ENCODE measurements around the gene KISS1R. TPM values are rescaled to one million over a fixed set of nuclear protein-coding genes. Genes with fewer than 3 reads are reported as not detected.

Gene KISS1R
- total and polyA plus RNA-seq, 2 donors (not counting 1 experiment from before 2014, with no cell fraction given) = not detected

DNA sequence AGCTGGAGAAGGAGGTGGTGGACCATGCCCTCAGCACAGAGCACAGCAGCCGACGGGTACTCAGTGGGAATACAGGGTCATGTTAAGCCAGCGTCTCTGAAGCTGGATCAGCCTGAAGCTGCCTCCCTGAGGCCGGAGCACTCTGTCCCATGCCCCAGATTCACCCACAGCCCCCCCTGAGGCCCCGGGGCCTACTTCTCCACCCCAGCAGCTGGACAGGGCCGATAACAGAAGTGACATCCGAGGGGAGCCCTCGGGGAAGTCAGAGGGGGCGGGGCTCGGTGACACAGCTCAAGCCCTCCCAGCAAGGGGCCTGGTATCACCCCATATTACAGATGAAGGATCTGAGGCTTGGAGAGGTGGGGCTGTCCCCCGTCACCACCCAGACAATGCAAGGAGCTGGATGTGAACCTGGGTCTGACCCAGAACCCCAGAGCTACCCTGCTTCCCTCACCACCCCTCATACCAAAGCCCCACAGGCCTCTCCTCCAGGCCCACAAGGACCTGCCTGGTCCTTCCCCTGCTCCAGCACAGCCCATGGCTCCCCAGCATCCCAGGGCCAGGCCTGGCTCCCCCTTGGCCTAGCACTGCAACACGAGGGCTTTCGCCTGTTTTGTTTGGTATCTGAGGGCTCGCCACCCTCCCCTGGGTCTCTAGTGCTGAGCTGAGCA lies 9.8 kb upstream of the KISS1R start:
- H4K20me1 ChIP-seq (ENCODE audit: control insufficient read depth, extremely low read depth, insufficient read depth, low read length) = no peaks in the 10 kb centered on the region
- H3K9ac ChIP-seq (ENCODE audit: insufficient read depth, low read length) = no peak overlapping the region
- DNase-seq (ENCODE audit: low read depth in 2 of 2) = no peak
- no peaks in the 10 kb centered on the region for H3K9me3 ChIP-seq (ENCODE audit: control insufficient read depth, insufficient read depth, low read depth, low read length)
- H3K4me2 ChIP-seq (ENCODE audit: extremely low read depth, insufficient read depth, low read length) = no peak overlapping the region
- TF ChIP-seq, protein P1, sequence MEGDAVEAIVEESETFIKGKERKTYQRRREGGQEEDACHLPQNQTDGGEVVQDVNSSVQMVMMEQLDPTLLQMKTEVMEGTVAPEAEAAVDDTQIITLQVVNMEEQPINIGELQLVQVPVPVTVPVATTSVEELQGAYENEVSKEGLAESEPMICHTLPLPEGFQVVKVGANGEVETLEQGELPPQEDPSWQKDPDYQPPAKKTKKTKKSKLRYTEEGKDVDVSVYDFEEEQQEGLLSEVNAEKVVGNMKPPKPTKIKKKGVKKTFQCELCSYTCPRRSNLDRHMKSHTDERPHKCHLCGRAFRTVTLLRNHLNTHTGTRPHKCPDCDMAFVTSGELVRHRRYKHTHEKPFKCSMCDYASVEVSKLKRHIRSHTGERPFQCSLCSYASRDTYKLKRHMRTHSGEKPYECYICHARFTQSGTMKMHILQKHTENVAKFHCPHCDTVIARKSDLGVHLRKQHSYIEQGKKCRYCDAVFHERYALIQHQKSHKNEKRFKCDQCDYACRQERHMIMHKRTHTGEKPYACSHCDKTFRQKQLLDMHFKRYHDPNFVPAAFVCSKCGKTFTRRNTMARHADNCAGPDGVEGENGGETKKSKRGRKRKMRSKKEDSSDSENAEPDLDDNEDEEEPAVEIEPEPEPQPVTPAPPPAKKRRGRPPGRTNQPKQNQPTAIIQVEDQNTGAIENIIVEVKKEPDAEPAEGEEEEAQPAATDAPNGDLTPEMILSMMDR (conservative IDR thresholded peaks at IDR 0.05 in 1 of 2, IDR thresholded peaks at IDR 0.05 in 1 of 2; ENCODE audit: low read depth in 1 of 2, low read length in 2 of 2) = no peak
- TF ChIP-seq EZH2 (IDR thresholded peaks at IDR 0.05; ENCODE audit: low read length, missing control alignments) = no peak
- no peak overlapping the region for H2AFZ ChIP-seq (ENCODE audit: low read length)
- peaks cover 3% of the 10 kb centered on the region for H3K4me1 ChIP-seq (ENCODE audit: control insufficient read depth, extremely low read depth, insufficient read depth, low read length)
- H3K4me3 ChIP-seq (replicated peaks in 1 of 4; ENCODE audit: control extremely low read depth in 1 of 4, insufficient read depth in 1 of 4, low read depth in 3 of 4, low read length in 4 of 4) = no peak overlapping the region
- peaks cover 10% of the 10 kb centered on the region for H3K79me2 ChIP-seq (ENCODE audit: control insufficient read depth, insufficient read depth, low read length)
- H3K36me3 ChIP-seq (ENCODE audit: control insufficient read depth, insufficient read depth, low read length) = no peaks in the 10 kb centered on the region
- H3K27ac ChIP-seq (ENCODE audit: insufficient read depth, low read length) = no peak overlapping the region
- no peaks in the 10 kb centered on the region for H3K27me3 ChIP-seq (ENCODE audit: control insufficient read depth, insufficient read depth, low read length)

GRCh38 chr19:911197-912033 lies 5.7 kb upstream of the KISS1R start:
- DNase-seq (ENCODE audit: low read depth in 2 of 2) = no peak
- Histone ChIP-seq H3K4me2 (ENCODE audit: extremely low read depth, insufficient read depth, low read length) (peak overlapping the region; percentile 25), H2AFZ (ENCODE audit: low read length) (no peak overlapping the region), H3K27ac (ENCODE audit: insufficient read depth, low read length) (no peak overlapping the region), H3K9me3 (ENCODE audit: control insufficient read depth, insufficient read depth, low read depth, low read length) (no peaks in the 10 kb centered on the region), H3K79me2 (ENCODE audit: control insufficient read depth, insufficient read depth, low read length) (peaks cover 12% of the 10 kb centered on the region), H3K4me1 (ENCODE audit: control insufficient read depth, extremely low read depth, insufficient read depth, low read length) (peaks cover 6% of the 10 kb centered on the region), H3K27me3 (ENCODE audit: control insufficient read depth, insufficient read depth, low read length) (no peaks in the 10 kb centered on the region), H4K20me1 (ENCODE audit: control insufficient read depth, extremely low read depth, insufficient read depth, low read length) (no peaks in the 10 kb centered on the region), H3K36me3 (ENCODE audit: control insufficient read depth, insufficient read depth, low read length) (no peaks in the 10 kb centered on the region), H3K4me3 (replicated peaks in 1 of 4; ENCODE audit: control extremely low read depth in 1 of 4, insufficient read depth in 1 of 4, low read depth in 3 of 4, low read length in 4 of 4) (peak overlapping the region in 1 of 4 experiments; percentile 25), H3K9ac (ENCODE audit: insufficient read depth, low read length) (no peak overlapping the region)
- no peak for TF ChIP-seq EZH2 (IDR thresholded peaks at IDR 0.05; ENCODE audit: low read length, missing control alignments)
- TF ChIP-seq, protein P1 (conservative IDR thresholded peaks at IDR 0.05 in 1 of 2, IDR thresholded peaks at IDR 0.05 in 1 of 2; ENCODE audit: low read depth in 1 of 2, low read length in 2 of 2) = no peak

Data from fibroblast of lung (primary cell).